PFSK-1 (cell line): ENCODE data around the gene GIT2.

Source experiments
- POLR2AphosphoS5 ChIP-seq: IDR thresholded peaks from 2 replicates; pipeline ENCODE4 v1.6.1; 2012; ENCODE audit warnings: low read depth, mild to moderate bottlenecking, control low read depth, low read length, moderate library complexity
- REST ChIP-seq, 2 experiments: IDR thresholded peaks; 2 replicates each; pipeline versions ENCODE4 v1.6.1 to v1.8.0; 2011 to 2012; ENCODE audit warnings: low read depth in 2 of 2, low read length in 2 of 2, control low read depth in 1 of 2, inconsistent platforms in 1 of 2, mild to moderate bottlenecking in 1 of 2, moderate library complexity in 1 of 2; ENCODE audit not compliant: insufficient read depth in 1 of 2
- SIN3A ChIP-seq: IDR thresholded peaks from 2 replicates; pipeline ENCODE4 v1.6.1; 2012; ENCODE audit warnings: mild to moderate bottlenecking, low read length, moderate library complexity, borderline replicate concordance; ENCODE audit not compliant: insufficient read depth
- TAF1 ChIP-seq: IDR thresholded peaks from 2 replicates; pipeline ENCODE4 v1.6.1; 2012; ENCODE audit warnings: low read length, control low read depth, borderline replicate concordance; ENCODE audit not compliant: insufficient read depth

GRCh38 chr12:109997393-109997792 lies 1.2 kb upstream of the GIT2 start:
- TF ChIP-seq REST (IDR thresholded peaks at IDR 0.05; ENCODE audit: insufficient read depth in 1 of 2, low read depth in 2 of 2, low read length in 2 of 2) (no peak), POLR2AphosphoS5 (no peak), SIN3A (no peak), TAF1 (no peak)
